Tibial nerve (tissue), 4 donors: ENCODE measurements around the gene GUCA2B.

ENCODE experiments used
- EP300 ChIP-seq, 2 donors: sonication (generic); formaldehyde crosslinking; IDR thresholded peaks; one replicate each; pipeline ENCODE4 v1.6.1; 2017; ENCODE audit warnings: antibody characterized with exemption in 2 of 2, mild to moderate bottlenecking in 1 of 2
- POLR2A ChIP-seq, 2 donors: fragments of 450-650 bp; IDR thresholded peaks; one replicate each; pipeline ENCODE4 v1.6.1; 2017; ENCODE audit warnings: antibody characterized with exemption in 2 of 2, mild to moderate bottlenecking in 2 of 2, moderate library complexity in 2 of 2
- TF ChIP-seq, protein P1 (sequence below), 5 experiments: fragments of 200-600 bp in 3 of 5; fragments of 450-650 bp in 2 of 5; sonication (generic) in 3 of 5; IDR thresholded peaks; one replicate each; pipeline ENCODE4 v1.5.1; 2016 to 2019; ENCODE audit warnings: antibody characterized with exemption in 5 of 5, mild to moderate bottlenecking in 3 of 5, moderate library complexity in 2 of 5

DNA sequence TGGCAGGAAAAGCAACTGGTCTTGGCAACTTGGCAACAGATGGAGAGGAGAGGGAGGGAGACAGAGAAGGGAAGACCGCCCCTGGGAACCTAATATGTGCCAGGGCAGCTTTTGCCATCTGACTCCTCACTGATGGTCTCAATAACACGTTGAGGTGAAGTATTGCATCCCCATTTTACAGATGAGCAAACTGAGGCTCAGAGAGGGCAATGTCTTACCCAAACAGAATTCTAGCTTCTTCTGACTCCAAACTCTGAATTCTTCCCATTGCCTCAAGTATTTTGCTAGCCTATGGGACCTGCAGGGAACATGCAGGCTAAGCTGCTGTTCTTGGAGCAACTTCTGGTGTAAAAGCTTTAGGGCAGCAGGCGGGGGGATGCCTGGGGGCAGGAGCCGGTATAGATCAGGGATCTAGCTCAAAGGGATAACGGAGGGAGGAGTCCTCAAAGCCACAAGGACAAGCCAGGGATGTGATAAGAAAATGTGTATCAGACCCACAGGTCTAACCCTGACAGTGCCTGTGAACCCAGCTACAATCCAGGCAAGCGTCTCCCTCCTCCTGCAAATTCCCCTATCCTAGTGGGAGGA is 18.6 kb downstream of the GUCA2B start:
- TF ChIP-seq, protein P1, sequence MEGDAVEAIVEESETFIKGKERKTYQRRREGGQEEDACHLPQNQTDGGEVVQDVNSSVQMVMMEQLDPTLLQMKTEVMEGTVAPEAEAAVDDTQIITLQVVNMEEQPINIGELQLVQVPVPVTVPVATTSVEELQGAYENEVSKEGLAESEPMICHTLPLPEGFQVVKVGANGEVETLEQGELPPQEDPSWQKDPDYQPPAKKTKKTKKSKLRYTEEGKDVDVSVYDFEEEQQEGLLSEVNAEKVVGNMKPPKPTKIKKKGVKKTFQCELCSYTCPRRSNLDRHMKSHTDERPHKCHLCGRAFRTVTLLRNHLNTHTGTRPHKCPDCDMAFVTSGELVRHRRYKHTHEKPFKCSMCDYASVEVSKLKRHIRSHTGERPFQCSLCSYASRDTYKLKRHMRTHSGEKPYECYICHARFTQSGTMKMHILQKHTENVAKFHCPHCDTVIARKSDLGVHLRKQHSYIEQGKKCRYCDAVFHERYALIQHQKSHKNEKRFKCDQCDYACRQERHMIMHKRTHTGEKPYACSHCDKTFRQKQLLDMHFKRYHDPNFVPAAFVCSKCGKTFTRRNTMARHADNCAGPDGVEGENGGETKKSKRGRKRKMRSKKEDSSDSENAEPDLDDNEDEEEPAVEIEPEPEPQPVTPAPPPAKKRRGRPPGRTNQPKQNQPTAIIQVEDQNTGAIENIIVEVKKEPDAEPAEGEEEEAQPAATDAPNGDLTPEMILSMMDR (IDR thresholded peaks at IDR 0.05), result no peak
- no peak for TF ChIP-seq POLR2A (IDR thresholded peaks at IDR 0.05)
- no peak for TF ChIP-seq EP300 (IDR thresholded peaks at IDR 0.05)
